K562 (cell line): ENCODE data around the gene SIRT3. TPM values are rescaled to one million over a fixed set of nuclear protein-coding genes. Genes with fewer than 3 reads are reported as not detected.

Source experiments
- ATAC-seq: fragments of 200-7000 bp; cut with Tn5 transposase; 3 replicates; pipeline ENCODE4 v1.9.1; 2020; ENCODE audit warnings: moderate library complexity
- BruUV-seq: library from RNA; stranded (reverse); fragments of 400-500 nt; replicated peaks from 2 replicates; lab custom pipeline; 2021; lab: Mats Ljungman, UMichigan
- CTCF ChIA-PET: fragments of 300-600 bp; formaldehyde crosslinking; extraction: SDS; loops from one replicate; lab custom pipeline; 2021; ENCODE audit warnings: low intra/inter-chr PET ratio; lab: Yijun Ruan, JAX
- POLR2A ChIA-PET: fragments of 300-600, 350-650 bp; sonication (Branson Sonifier 250); formaldehyde crosslinking; extraction: SDS; loops from one replicate; lab custom pipeline; 2021; ENCODE audit warnings: antibody characterized with exemption, inconsistent platforms; lab: Yijun Ruan, JAX
- DNase-seq, 4 experiments: peaks; one replicate each; pipeline versions ENCODE4 v3.0.0 to v3.0.0-alpha.2; 2011 to 2018; ENCODE audit warnings: low spot score in 3 of 4, mixed read lengths in 3 of 4; ENCODE audit errors: extremely low read depth in 1 of 4
- FAIRE-seq: peaks from 2 replicates; lab custom pipeline; 2011; peaks lifted over from hg19 to GRCh38; lab: Jason Lieb, UNC
- H2AFZ ChIP-seq: 2 replicates; pipeline ENCODE4 v1.6.0; 2011; ENCODE audit warnings: low read depth, low read length, control low read depth, inconsistent platforms
- H3K27ac ChIP-seq: fragments of 200-600 bp; 3 replicates; pipeline ENCODE4 v1.8.0; 2011; ENCODE audit warnings: low read depth, mild to moderate bottlenecking, control low read depth, inconsistent platforms, low read length, moderate library complexity, mixed read lengths; ENCODE audit errors: extremely low read depth
- H3K27me3 ChIP-seq, 2 experiments: fragments of 300-600 bp in 1 of 2; 2 replicates in 1 of 2; 3 replicates in 1 of 2; pipeline versions ENCODE4 v1.6.0 to v1.8.0; 2011; ENCODE audit warnings: inconsistent platforms in 2 of 2, low read length in 2 of 2, mild to moderate bottlenecking in 1 of 2, mixed read lengths in 1 of 2, moderate library complexity in 1 of 2; ENCODE audit not compliant: control insufficient read depth in 2 of 2, insufficient read depth in 2 of 2
- H3K36me3 ChIP-seq: fragments of 300-600 bp; 3 replicates; pipeline ENCODE4 v1.8.0; 2011; ENCODE audit warnings: mild to moderate bottlenecking, low read length, inconsistent platforms; ENCODE audit not compliant: control insufficient read depth, insufficient read depth
- H3K4me1 ChIP-seq, 2 experiments: fragments of 200-600 bp in 1 of 2; replicated peaks in 1 of 2; 2 replicates in 1 of 2; 3 replicates in 1 of 2; pipeline versions ENCODE4 v1.5.1 to v1.8.0; 2011; ENCODE audit warnings: inconsistent platforms in 2 of 2, low read length in 2 of 2, mild to moderate bottlenecking in 1 of 2, mixed read lengths in 1 of 2, moderate library complexity in 1 of 2; ENCODE audit not compliant: control insufficient read depth in 2 of 2, insufficient read depth in 2 of 2
- H3K4me2 ChIP-seq: 2 replicates; pipeline ENCODE4 v1.6.1; 2011; ENCODE audit warnings: low read length, control low read depth, inconsistent platforms, mixed read lengths; ENCODE audit not compliant: insufficient read depth
- H3K4me3 ChIP-seq: fragments of 200-600 bp; sonication (generic), shearing (Covaris generic); 2 replicates; pipeline ENCODE4 v1.5.1; 2016; ENCODE audit warnings: control low read depth, inconsistent platforms
- H3K79me2 ChIP-seq: fragments of 200-600 bp; 3 replicates; pipeline ENCODE4 v1.8.0; 2011; ENCODE audit warnings: low read length, inconsistent platforms; ENCODE audit not compliant: control insufficient read depth, insufficient read depth
- H3K9ac ChIP-seq, 2 experiments: 2 replicates each; pipeline versions ENCODE4 v1.6.0 to v1.6.1; 2011; ENCODE audit warnings: low read depth in 2 of 2, low read length in 2 of 2, control low read depth in 1 of 2, inconsistent platforms in 1 of 2, mild to moderate bottlenecking in 1 of 2, mixed read lengths in 1 of 2; ENCODE audit not compliant: insufficient read depth in 1 of 2
- H3K9me1 ChIP-seq: one replicate; pipeline ENCODE4 v1.6.0; 2011; ENCODE audit warnings: inconsistent platforms, mild to moderate bottlenecking, low read length, moderate library complexity; ENCODE audit not compliant: control insufficient read depth, insufficient read depth
- H3K9me3 ChIP-seq: replicated peaks from 2 replicates; pipeline ENCODE4 v1.5.1; 2011; ENCODE audit warnings: low read depth, low read length, inconsistent platforms; ENCODE audit not compliant: control insufficient read depth, insufficient read depth
- H4K20me1 ChIP-seq: replicated peaks from 2 replicates; pipeline ENCODE4 v1.6.1; 2011; ENCODE audit warnings: low read length, inconsistent platforms, mixed read lengths; ENCODE audit not compliant: control insufficient read depth, insufficient read depth
- CHCHD3 ChIP-seq: fragments of 250-450 bp; sonication (Bioruptor Pico); IDR thresholded peaks from 2 replicates; pipeline ENCODE4 v2.1.2; 2022; ENCODE audit warnings: mild to moderate bottlenecking
- ETV5 ChIP-seq: sonication (generic); formaldehyde crosslinking; IDR thresholded peaks from 2 replicates; pipeline ENCODE4 v1.4.0; 2020; ENCODE audit warnings: low read depth, mild to moderate bottlenecking, missing genetic modification reagents
- KAT8 ChIP-seq: fragments of 450-650 bp; IDR thresholded peaks from 2 replicates; pipeline ENCODE4 v1.6.1; 2016; ENCODE audit warnings: low read depth, mild to moderate bottlenecking
- RAD51 ChIP-seq: fragments of 450-650 bp; IDR thresholded peaks from 2 replicates; pipeline ENCODE4 v1.7.1; 2016; ENCODE audit warnings: low read depth, mild to moderate bottlenecking, borderline replicate concordance
- RBFOX2 ChIP-seq: fragments of 200-400 bp; formaldehyde crosslinking; IDR thresholded peaks from 2 replicates; pipeline ENCODE4 v1.6.1; 2017; ENCODE audit warnings: low read depth, mild to moderate bottlenecking, low read length, moderate library complexity
- ZBTB1 ChIP-seq: sonication (generic); formaldehyde crosslinking; IDR thresholded peaks from 2 replicates; pipeline ENCODE4 v1.8.1; 2023; ENCODE audit warnings: missing genetic modification reagents, low read depth, mild to moderate bottlenecking, borderline replicate concordance
- ZFX ChIP-seq: sonication (generic); formaldehyde crosslinking; IDR thresholded peaks from 2 replicates; pipeline ENCODE4 v1.8.0; 2022; ENCODE audit warnings: mild to moderate bottlenecking, missing genetic modification reagents, moderate library complexity
- WGBS: fragments of 100-300 bp; shearing (Covaris generic); methylation state at CpG from one replicate; pipeline ENCODE4 v1.1.6; 2016; ENCODE audit warnings: low coverage, mixed read lengths; ENCODE audit not compliant: insufficient coverage; ENCODE audit errors: missing lambda C conversion rate; 5-methylcytosine and 5-hydroxymethylcytosine counted together
- in situ Hi-C: fragments of 300-500 bp; cut with MboI; formaldehyde crosslinking; loops from 4 replicates; pipeline ENCODE4 v1.15.0; 2018; ENCODE audit warnings: inconsistent platforms, mixed read lengths
- intact Hi-C: fragments of 100-400 bp; cut with micrococcal nuclease; formaldehyde crosslinking; loops from 2 replicates; pipeline ENCODE4 v1.14.2; 2022
- polyA plus RNA-seq, 8 experiments: library from polyadenylated mRNA; depleted of rRNA in 4 of 8; stranded (reverse) in 5 of 8; unstranded in 3 of 8; fragments of >200 nt; fragmentation: Nextera tagmentation in 2 of 8; fragmentation: Illumina TruSeq in 1 of 8; extraction: Ambion mirVana in 2 of 8; extraction: Trizol in 1 of 8; gene quantifications; 2 replicates each; pipeline versions ENCODE4 v1.2.1 to v1.2.3, GENCODE V29; 2011 to 2014; ENCODE audit warnings: inconsistent platforms in 1 of 8, missing spikeins in 1 of 8
- total RNA-seq, 7 experiments: library from RNA; depleted of rRNA in 6 of 7; stranded (reverse); fragments of >200 nt in 6 of 7; fragmentation: Illumina TruSeq in 2 of 7; extraction: Trizol in 2 of 7; gene quantifications; 2 replicates each; pipeline versions ENCODE4 v1.2.1 to v1.2.3, GENCODE V29; 2011 to 2021; ENCODE audit warnings: low replicate concordance in 1 of 7

SIRT3 gene
- total and polyA plus RNA-seq, 9 of the 15 experiments (the other 6 are each of a cell fraction or from before 2014, with no cell fraction given) = 1.9 to 27.5 (median 14.5) TPM

DNA sequence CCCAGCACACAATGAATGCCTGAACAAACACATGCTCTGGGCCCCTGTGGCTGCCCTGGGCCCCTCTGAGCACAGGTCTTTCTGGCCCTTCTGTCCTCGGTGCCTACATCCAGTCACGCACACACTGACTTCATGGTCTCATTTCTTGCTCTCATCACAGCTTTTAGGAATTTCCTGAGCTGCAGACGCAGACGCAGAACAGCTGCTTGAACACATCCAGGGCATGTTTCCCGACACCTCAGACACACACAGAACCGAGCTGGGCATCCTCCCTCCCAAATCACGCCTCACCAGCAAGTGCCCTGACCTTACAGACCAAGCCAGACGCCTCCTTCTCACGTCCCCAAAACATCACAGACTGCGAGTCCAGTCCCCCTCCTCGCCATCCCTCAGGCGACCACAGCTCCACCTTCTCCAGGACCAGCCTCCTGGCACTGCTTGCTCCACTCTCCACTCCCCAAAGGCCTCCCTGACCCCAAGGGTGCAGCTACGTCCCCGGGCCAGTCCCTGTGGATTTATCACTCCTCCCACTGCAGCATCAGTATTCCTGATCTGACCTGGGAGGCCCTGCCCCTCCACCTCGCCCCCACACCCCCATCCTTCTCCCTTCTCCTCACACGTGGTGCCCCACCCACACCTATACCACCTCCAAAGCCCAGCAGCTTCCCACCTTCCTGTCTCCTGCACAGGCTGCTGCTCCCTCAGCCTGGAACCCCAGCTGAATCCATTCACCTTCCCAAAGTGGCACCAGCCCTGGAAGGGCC, 12.9 kb downstream of the SIRT3 start:
- DNase-seq = no peak

GRCh38 chr11:221998-222789, 13.9 kb downstream of the SIRT3 start:
- intact Hi-C loops (no loop called here), in situ Hi-C loops (no loop called here)
- Histone ChIP-seq H2AFZ (no peak overlapping the region), H3K79me2 (no peaks in the 10 kb centered on the region), H3K9ac (peak overlapping the region in 1 of 2 experiments; percentile 61; a peak in 2 of 4 replicates), H3K27me3 (no peaks in the 10 kb centered on the region), H3K9me3 (peaks cover 21% of the 10 kb centered on the region), H3K36me3 (peaks cover 41% of the 10 kb centered on the region; the same call in 2 of the 3 replicates), H3K4me2 (no peak overlapping the region), H3K27ac (no peak overlapping the region; the same call in 2 of the 3 replicates), H3K4me1 (peaks cover 21 to 30% of the 10 kb centered on the region in 2 experiments; a peak in 4 of 5 replicates), H3K9me1 (no peaks in the 10 kb centered on the region), H4K20me1 (no peaks in the 10 kb centered on the region), H3K4me3 (no peak overlapping the region)
- FAIRE-seq (no peak), DNase-seq (no peak), ATAC-seq (no peak)
- TF ChIP-seq CHCHD3 (CRISPR knock-in tag) (no peak), RAD51 (no peak), ETV5 (no peak), RBFOX2 (0 out of 2 replicates have a peak, but pooled peaks have one; percentile 23), ZFX (CRISPR knock-in tag) (0 out of 2 replicates have a peak, but pooled peaks have one; percentile 18)
- BruUV-seq = no TSS peak
- POLR2A ChIA-PET = interaction anchor here (1.3 to 2.3 kb wide), 2 partner anchors 13 to 15 kb away, joined by 5 to 10 read pairs; partner anchors contain the start of genes BET1L and RIC8A
- CTCF ChIA-PET = no interaction called here
- 96% methylated on average over 14 of the region's 14 CpGs for WGBS

More for the DNA sequence above, 12.9 kb downstream of the SIRT3 start:
- Histone ChIP-seq H4K20me1 (no peaks in the 10 kb centered on the region), H3K4me3 (no peak overlapping the region), H3K36me3 (peaks cover 37% of the 10 kb centered on the region; the same call in 2 of the 3 replicates), H3K4me2 (no peak overlapping the region), H3K4me1 (peaks cover 12 to 26% of the 10 kb centered on the region in 2 experiments; a peak in 4 of 5 replicates), H2AFZ (no peak overlapping the region), H3K27me3 (no peaks in the 10 kb centered on the region), H3K9ac (peak overlapping the region in 1 of 2 experiments; percentile 55; a peak in 2 of 4 replicates), H3K9me3 (peaks cover 17% of the 10 kb centered on the region), H3K9me1 (no peaks in the 10 kb centered on the region), H3K27ac (no peak overlapping the region; the same call in 2 of the 3 replicates), H3K79me2 (peaks cover 3% of the 10 kb centered on the region; the same call in 1 of the 3 replicates)
- intact Hi-C loops (no loop called here), in situ Hi-C loops (no loop called here)
- 92% methylated on average over 15 of the region's 16 CpGs for WGBS
- no peak for ATAC-seq
- no TSS peak for BruUV-seq
- FAIRE-seq = no peak
- TF ChIP-seq KAT8 (no peak), ZBTB1 (CRISPR knock-in tag) (0 out of 2 replicates have a peak, but pooled peaks have one; percentile 20)
- ChIA-PET CTCF (no interaction called here), POLR2A (interaction anchor here (0.7 to 2.3 kb wide), 2 partner anchors 12 to 16 kb away, joined by 4 to 10 read pairs; partner anchors contain the start of genes BET1L and RIC8A)
